ENCODE data around the gene WNT7A.
"Not testable (repeated sequence)": the region's sequence is repeated elsewhere in the genome, so short reads cannot be mapped to it uniquely, and the experiment has no call there.

Gene WNT7A

DNA sequence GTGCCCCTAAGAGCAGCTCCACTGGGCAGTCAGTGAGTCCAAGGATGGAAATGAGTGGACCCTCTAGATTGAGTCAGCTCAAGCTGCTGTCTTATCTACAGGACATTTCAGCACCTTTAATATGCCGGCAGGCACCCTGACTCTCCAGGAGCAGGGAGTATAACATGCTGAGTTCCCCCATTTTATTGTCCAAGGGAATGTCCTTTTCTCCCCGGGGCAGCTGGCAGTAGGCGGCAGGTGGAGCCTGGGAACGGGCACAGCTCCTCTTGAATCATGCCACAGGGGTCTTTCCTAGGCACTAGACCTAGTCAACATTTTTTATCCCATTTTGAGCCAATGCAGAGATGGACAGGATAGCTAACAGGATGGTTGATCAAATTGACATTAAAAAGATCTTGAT is 14.8 kb downstream of the WNT7A start:
- DNase-seq: no peak

DNA sequence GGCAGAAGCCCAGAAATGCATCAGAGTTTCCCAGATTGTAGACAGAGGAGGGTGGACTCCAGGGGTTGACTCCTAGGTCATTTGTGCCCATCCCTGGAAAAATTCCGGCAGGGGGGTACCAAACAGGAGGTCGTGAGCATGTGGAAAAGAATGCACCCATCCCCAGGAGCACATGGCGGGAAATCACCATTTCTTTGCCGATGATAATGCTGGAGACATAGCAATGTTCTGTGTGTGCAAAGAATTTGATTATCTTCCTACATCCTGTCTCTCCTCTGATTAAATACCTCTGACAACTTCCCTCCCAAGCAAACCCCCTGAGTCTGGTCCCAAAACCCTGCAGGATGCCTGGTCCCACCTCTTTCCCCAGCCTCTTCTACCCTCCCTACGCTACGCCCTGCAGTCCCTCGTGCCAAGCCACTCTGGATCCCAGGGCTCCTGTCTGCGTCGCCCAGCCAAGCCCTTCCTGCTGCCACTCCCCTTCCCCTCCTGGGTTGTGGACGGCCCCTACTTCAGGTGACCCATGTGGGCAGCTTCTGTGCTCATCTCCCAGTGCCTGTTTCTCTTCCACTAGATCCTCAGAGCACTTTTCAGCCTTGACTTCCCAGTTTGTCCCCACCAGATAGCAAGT is 15.8 kb downstream of the WNT7A start:
- DNase-seq: no peak

DNA sequence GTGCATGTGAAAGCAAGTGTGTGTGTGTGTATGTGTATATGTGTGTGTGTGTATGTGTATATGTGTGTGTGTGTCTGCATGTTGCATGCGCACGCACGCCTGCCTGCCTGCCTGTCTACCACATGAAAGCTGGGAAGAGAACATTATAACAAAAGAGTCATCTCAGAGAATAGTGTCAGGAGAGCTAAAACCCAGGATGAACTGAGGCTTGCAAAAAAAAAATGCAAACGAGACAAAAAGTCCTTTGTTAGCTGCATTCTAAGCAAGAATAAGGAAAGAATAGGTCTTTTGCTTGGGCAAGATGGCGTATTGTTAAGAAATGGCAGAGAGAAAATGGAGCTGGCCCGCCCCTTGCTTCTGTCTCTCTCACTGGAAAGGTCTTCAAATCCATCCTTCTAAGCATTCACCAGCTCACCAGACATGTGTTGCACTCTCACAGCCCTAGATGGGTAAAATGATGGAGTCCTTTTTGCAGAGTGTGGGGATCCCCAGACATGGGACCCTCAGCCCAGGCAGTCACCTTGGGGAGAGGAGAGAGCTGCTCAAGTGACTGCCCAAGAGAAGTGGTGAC is 16.4 kb downstream of the WNT7A start:
- no peak for DNase-seq

- DNase-seq: no peak
Measured at GRCh38 chr3:13861461-13861860, 18.4 kb downstream of the WNT7A start.

DNA sequence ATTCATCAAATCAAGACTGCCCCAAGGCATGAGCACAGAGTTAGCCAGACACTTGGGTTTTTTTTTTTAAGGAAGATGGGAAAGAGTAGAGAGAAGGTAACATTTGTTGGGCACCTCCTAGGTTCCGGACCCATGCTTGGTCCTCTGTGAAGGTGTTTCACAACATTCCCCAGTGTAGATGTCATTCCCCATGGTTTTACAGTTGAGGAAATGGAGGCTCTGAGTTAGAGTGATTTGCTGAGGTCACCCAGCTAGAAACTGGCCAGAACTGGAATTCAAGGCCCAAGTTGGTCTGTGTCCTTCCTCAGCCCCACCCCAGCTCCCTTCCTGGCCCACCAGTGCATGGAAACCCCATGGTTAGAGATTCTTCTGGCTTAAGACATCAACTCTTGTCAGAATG is 19.9 kb downstream of the WNT7A start:
- DNase-seq: no peak

GRCh38 chr3:13858768-13859520 is 20.9 kb downstream of the WNT7A start:
- no peak for DNase-seq

GRCh38 chr3:13857702-13858380 is 22.0 kb downstream of the WNT7A start:
- DNase-seq: no peak

DNA sequence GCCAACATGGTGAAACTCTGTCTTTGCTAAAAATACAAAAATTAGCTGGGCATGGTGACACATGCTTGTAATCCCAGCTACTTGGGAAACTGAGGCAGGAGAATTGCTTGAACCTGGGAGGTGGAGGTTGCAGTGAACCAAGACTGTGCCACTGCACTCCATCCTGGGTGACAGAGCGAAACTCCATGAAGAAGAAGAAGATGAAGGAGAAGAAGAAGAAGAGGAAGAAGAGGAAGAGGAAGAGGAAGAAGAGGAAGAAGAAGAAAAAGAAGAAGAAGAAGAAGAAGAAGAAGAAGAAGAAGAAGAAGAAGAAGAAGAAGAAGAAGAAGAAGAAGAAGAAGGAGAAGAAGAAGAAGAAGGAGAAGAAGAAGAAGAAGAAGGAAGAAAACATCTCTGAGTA is 23.2 kb downstream of the WNT7A start:
- not testable (repeated sequence) for DNase-seq

- DNase-seq: no peak
Measured at GRCh38 chr3:13856006-13856405, 23.9 kb downstream of the WNT7A start.

DNA sequence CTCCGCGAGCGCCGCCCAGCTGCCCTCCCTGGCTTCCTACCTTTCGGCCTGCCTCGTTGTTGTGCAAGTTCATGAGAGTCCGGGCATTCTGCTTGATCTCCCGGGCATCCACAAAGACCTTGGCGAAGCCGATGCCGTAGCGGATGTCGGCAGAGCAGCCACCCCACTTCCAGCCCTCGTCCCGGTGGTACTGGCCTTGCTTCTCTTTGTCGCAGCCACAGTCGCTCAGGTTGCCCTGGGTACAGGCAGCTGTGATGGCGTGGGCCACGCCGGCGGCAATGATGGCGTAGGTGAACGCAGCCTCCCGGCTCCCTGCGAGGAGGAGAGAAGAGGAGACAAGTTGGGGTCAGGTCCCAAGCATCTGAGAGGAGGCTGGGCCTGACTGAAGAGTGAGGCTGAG is 25.4 kb downstream of the WNT7A start:
- no peak for DNase-seq

DNA sequence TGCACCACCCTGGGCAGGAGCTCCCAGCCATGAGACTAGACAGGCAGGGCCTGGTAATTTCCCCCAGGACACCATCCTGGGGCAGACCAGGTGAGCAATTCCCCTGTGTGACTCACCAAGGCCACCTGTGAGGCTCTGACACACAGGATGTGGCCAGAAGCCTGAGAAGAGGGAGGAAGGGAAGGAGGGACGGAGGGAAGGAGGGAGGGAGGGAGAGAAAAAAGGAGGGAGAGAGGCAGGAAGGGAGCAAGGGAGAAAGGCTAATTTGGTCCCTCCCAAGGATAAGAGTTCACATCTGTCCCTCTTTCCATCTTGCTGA is 25.9 kb downstream of the WNT7A start:
- DNase-seq: no peak

DNA sequence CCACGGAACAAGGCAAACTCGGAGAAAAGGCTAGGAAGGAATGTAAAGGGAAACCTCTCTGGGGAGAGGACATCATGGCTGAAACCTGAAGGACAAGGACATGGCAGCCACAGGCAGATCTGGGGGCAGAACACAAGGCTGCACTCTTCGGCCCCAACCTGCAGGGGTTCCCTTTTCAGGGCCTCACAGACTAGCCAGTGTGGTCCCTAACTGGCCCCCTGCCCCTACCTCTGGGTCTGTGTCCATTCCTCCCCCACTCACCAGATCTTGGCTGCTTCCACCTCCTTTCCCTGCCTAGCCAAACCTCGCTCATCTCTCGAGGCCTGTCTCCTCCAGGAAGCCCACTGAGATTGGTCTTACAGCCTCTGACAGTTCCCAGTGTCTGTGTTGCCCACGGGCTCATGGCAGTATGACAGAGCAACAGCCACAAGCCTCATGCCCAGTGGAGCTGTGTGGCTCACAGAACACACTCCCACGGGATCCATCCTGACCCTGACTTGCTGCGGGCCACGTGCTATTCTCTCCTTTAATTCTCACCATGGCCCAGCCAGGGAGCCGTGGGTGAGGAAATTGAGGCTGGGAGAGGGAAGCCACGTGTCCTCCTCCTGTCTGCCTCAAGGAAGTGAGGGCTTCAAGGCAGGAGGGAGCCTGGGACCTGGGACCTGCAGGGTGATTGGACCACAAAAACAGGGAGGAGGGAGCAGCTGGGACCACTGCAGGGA is 26.5 kb downstream of the WNT7A start:
- DNase-seq: no peak

DNA sequence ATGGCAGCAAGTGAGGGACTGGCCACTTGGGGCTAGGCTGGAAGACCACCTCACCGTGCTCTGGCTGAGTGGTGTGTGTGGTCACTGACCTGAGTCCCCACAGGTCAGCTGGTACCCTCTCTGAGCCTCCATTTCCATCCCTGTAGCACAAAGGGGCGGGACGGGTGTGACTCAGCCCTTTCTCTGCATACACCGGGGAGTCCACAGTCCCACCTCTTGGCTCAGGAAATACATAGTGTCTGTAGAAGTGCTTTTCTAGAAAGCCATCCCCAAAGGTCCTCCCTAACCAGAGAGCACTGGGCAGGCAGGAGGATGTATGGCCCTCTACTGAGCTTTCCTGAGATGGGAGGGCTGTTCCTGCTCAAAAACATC is 27.2 kb downstream of the WNT7A start:
- DNase-seq: no peak

GRCh38 chr3:13851997-13852637 is 27.8 kb downstream of the WNT7A start:
- no peak for DNase-seq

- DNase-seq: no peak
Measured at GRCh38 chr3:13851091-13851849, 28.6 kb downstream of the WNT7A start.

DNA sequence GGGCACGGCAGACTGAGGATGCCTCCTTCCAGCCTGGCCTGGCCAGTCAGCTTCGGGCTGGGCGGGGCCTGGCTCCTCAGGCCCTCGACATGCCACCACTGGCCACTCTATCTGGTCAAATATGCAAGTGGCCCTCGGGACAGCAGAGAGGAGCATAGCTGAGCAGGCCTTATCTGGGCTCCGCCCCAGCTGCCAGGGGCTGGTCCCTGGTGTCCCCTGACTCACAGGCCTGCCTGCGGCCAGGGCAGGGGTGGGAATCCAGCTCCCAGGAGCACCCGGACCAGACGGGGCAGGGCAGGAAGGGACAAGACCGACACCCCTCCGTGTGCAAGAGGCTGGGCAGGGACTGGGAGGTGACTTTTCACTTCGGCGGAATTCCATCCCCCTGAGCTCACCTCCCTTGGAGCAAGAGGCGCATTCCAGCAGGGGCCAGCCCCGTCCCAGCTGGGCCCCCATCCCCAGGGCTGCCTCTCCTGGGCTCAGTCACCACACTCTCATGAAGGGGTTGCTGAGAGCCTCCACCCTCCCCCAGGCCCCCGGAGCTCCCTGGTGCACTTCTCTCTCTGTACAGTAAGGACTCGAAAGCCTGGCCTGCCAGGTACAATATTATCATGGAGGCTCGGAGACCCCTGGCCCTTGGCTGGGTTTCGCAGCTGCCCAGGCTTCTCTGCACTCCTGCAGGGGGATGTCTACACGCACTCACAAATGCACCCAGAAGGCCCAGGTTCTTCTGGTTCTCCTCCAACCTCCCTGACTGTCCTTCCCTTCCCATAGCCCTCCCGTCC is 29.5 kb downstream of the WNT7A start:
- no peak for DNase-seq

DNA sequence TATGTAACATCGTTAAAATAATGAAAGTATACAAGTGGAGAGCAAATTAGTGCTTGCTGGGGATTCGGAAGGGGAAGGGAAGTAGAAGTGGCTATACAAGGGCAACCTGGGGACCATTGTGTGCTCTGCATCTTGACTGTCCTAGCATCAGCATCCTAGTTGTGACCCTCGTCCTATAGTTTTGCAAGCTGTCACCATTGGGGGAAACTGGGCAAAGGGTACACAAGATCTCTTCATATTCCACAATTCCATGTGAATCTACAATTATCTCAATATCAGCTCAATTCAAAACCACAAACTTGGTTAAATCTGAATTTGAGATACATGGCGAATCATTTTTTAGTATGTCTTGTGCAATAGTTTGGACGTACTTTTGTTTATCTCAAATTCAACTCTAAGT is 30.9 kb downstream of the WNT7A start:
- no peak for DNase-seq

DNA sequence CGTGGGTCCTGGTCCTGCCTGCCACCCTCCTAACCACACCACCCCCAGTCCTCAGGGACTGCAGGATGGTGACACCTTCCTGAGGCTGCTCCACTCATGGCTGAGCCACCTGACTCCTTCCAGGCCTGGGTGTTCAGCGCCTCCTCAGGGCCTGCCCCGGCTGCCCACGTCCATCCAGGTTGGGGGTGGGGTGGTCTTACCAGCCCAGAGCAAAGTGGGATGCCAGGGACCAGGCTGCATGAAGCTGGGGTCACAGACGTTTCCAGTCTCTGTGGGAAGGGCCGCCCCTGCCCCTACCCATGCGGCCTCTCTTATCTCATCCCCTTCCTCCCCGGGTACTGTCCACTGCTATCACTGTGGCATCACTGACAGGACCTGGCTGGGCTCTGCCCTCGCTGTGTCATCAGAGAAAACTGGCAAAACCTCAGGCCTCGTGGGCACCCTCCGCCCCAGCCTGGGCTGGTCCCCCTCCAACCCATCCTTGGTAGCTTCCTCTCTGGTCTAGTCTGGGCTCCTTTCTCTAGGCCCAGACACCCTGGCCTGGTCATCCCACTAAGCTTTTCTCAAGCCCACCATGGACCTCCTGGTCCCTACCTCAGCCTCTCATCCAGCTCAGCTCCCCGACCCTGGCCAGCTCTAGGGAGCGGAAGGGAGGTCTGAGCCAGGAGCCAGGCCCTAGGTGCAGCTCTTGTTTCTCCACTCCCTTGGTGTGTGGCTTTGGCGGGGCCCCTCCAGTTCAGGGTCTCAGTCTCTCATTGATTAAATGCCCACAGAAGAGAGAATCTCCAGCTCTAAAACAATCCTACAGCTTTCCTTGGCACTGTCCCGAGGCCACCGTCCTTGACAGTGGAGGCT is 32.9 kb downstream of the WNT7A start:
- no peak for DNase-seq

GRCh38 chr3:13846238-13846637 is 33.6 kb downstream of the WNT7A start:
- no peak for DNase-seq

- no peak for DNase-seq
Measured at GRCh38 chr3:13845806-13846205, 34.1 kb downstream of the WNT7A start.

Measured in effector CD4-positive, alpha-beta T cell (primary cell).